Measurements from ENCODE around the gene ACAP3.

DNA sequence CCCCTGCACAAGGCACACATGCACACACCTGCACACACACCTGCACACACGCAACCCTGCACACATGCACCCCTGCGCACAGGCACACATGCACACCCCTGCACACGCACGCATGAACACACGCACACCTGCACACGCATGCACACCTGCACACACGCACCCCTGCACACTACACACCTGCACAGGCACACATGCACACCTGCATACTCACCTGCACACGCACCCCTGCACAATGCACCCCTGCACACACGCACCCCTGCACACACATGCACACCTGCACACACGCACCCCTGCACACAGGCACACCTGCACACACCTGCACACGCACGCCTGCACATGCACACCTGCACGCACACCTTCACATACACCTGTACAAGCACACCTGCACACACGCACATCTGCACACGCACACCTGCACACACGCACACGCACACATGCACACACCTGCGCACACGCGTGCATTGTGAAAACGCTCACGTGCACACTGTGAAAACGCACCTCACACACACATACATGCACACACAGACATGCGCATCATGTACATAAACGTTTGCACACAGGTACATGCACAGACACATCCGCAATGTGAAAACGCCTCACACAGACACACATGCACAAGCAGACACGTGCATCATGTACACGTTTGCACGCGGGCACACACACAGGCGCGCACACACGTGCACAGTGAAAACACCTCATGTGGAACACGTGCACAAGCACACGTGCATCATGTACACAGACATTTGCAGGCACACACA lies 33.2 kb upstream of the ACAP3 start:
- TF ChIP-seq, protein P1, sequence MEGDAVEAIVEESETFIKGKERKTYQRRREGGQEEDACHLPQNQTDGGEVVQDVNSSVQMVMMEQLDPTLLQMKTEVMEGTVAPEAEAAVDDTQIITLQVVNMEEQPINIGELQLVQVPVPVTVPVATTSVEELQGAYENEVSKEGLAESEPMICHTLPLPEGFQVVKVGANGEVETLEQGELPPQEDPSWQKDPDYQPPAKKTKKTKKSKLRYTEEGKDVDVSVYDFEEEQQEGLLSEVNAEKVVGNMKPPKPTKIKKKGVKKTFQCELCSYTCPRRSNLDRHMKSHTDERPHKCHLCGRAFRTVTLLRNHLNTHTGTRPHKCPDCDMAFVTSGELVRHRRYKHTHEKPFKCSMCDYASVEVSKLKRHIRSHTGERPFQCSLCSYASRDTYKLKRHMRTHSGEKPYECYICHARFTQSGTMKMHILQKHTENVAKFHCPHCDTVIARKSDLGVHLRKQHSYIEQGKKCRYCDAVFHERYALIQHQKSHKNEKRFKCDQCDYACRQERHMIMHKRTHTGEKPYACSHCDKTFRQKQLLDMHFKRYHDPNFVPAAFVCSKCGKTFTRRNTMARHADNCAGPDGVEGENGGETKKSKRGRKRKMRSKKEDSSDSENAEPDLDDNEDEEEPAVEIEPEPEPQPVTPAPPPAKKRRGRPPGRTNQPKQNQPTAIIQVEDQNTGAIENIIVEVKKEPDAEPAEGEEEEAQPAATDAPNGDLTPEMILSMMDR (IDR thresholded peaks at IDR 0.05) = no peak
- TF ChIP-seq POLR2A (IDR thresholded peaks at IDR 0.05) = no peak

All from Peyer's patch (tissue), 4 donors.